ENCODE measurements around the gene DHRSX.

GRCh38 chrX:2502120-2502667 is 1.4 kb upstream of the DHRSX start:
- TF ChIP-seq CTCF (conservative IDR thresholded peaks at IDR 0.05 in 1 of 2, IDR thresholded peaks at IDR 0.05 in 1 of 2; ENCODE audit: extremely low read depth in 1 of 2, insufficient read depth in 1 of 2, low read depth in 1 of 2, low read length in 2 of 2), result no peak
- TF ChIP-seq EZH2 (IDR thresholded peaks at IDR 0.05; ENCODE audit: borderline replicate concordance, low read length), result no peak
